ENCODE measurements around the gene OR2T8. TPM values are rescaled to one million over a fixed set of nuclear protein-coding genes. Genes with fewer than 3 reads are reported as not detected.
A peak's percentile ranks its signal among the peaks of the same experiment; 100 is the strongest.
"Not testable (repeated sequence)": the region's sequence is repeated elsewhere in the genome, so short reads cannot be mapped to it uniquely, and the experiment has no call there.

Gene OR2T8
- total and polyA plus RNA-seq, 2 of the 4 experiments (the other 2 are of a cell fraction): not detected

DNA sequence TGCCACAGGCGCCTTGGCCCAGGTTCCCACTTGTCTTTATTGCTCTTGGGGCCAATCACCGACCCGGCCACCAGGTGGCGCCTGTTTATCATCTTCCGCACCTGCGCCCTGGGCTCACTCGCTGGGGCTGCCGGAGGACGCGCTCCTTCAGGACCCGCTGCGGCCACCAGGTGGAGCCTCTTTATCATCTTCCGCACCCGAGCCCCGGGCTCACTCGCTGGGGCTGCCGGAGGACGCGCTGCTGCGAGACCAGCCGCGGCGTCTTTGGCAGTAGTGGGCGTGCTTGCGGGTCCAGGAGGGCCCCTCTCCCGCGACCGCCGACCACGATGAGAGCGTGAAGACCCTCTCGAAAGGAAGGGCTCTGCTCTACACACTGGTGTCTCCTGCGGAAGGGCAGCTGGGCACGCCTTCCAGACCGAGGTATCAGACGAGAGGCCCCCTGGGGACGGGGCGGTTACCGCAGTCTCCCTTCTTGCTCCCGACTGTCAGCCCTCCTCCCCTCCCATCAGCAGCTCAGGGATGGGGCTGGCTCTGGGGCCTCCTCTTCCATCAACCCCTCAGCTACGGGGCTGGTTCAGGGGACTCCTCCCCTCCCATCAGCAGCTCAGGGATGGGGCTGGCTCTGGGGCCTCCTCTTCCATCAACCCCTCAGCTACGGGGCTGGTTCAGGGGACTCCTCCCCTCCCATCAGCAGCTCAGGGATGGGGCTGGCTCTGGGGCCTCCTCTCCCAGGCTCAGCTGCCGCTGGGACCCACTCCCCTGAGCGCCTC lies 17.1 kb downstream of the OR2T8 start:
- in situ Hi-C loops (cut with MboI; ENCODE audit: low sequenced_read_pairs); H3K9me1 ChIP-seq (ENCODE audit: insufficient read depth, low read length); H4K91ac ChIP-seq (ENCODE audit: insufficient read depth, low read depth, low read length); H3K14ac ChIP-seq (replicated peaks; ENCODE audit: low read depth, low read length); H3K23ac ChIP-seq (ENCODE audit: low read depth, low read length); H3K4me1 ChIP-seq (ENCODE audit: control insufficient read depth, insufficient read depth, low read length); H3K4me2 ChIP-seq (ENCODE audit: low read depth, low read length); ATAC-seq (ENCODE audit: low read depth); H4K8ac ChIP-seq (ENCODE audit: low read depth in 2 of 2, low read length in 2 of 2); H2AK5ac ChIP-seq (ENCODE audit: low read depth, low read length); H3K9ac ChIP-seq (ENCODE audit: low read depth, low read length); H4K5ac ChIP-seq (ENCODE audit: low read depth, low read length); H3K4ac ChIP-seq (ENCODE audit: low read depth, low read length); H3K27me3 ChIP-seq (ENCODE audit: control insufficient read depth, insufficient read depth, low read length); H2BK20ac ChIP-seq (ENCODE audit: low read depth, low read length); H2BK15ac ChIP-seq (ENCODE audit: low read depth, low read length); H2BK5ac ChIP-seq (ENCODE audit: low read depth, low read length, poor library complexity, severe bottlenecking); dilution Hi-C loops (cut with HindIII; ENCODE audit: low sequenced_read_pairs, unreplicated experiment); H3K18ac ChIP-seq (ENCODE audit: low read depth, low read length); H3K36me3 ChIP-seq (ENCODE audit: control insufficient read depth, insufficient read depth, low read length); H2BK120ac ChIP-seq (ENCODE audit: low read depth, low read length); H3K79me1 ChIP-seq (ENCODE audit: low read depth in 1 of 2, low read length in 2 of 2); H3K56ac ChIP-seq (ENCODE audit: extremely low read depth, insufficient read depth, low read length); CTCF ChIA-PET; BruUV-seq (replicated peaks); H4K20me1 ChIP-seq (ENCODE audit: insufficient read depth, low read length); intact Hi-C loops (cut with micrococcal nuclease); H2AK9ac ChIP-seq (replicated peaks; ENCODE audit: low read depth, low read length, poor library complexity); H3K27ac ChIP-seq (ENCODE audit: insufficient read depth, low read length); POLR2A ChIA-PET (ENCODE audit: unreplicated experiment): not testable (repeated sequence)
- WGBS, 2 experiments (ENCODE audit: extremely low coverage in 2 of 2, insufficient read length in 1 of 2): 28% methylated on average over 16 of the region's 44 CpGs; no CpG with 5 or more reads in 1 of the 2 experiments
- DNase-seq: peak; percentile 11
- peak overlapping the region; percentile 67 for H2AFZ ChIP-seq (replicated peaks; ENCODE audit: low read length, poor library complexity)
- peak; percentile 37; the same call in 1 of the 2 replicates for TF ChIP-seq SMC3 (IDR thresholded peaks at IDR 0.05; ENCODE audit: low read depth, low read length)
- TF ChIP-seq, protein P1, sequence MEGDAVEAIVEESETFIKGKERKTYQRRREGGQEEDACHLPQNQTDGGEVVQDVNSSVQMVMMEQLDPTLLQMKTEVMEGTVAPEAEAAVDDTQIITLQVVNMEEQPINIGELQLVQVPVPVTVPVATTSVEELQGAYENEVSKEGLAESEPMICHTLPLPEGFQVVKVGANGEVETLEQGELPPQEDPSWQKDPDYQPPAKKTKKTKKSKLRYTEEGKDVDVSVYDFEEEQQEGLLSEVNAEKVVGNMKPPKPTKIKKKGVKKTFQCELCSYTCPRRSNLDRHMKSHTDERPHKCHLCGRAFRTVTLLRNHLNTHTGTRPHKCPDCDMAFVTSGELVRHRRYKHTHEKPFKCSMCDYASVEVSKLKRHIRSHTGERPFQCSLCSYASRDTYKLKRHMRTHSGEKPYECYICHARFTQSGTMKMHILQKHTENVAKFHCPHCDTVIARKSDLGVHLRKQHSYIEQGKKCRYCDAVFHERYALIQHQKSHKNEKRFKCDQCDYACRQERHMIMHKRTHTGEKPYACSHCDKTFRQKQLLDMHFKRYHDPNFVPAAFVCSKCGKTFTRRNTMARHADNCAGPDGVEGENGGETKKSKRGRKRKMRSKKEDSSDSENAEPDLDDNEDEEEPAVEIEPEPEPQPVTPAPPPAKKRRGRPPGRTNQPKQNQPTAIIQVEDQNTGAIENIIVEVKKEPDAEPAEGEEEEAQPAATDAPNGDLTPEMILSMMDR (conservative IDR thresholded peaks at IDR 0.05; ENCODE audit: low read depth, low read length): peak; percentile 63
- peak; percentile 29 for TF ChIP-seq RAD21 (IDR thresholded peaks at IDR 0.05; ENCODE audit: low read length)
- peak overlapping the region; percentile 73 for H3K4me3 ChIP-seq (ENCODE audit: insufficient read depth, low read depth, low read length)
- H3K9me3 ChIP-seq (ENCODE audit: control insufficient read depth, insufficient read depth, low read length): peaks cover 13% of the 10 kb centered on the region; the same call in 1 of the 2 replicates

Measured in IMR-90 (cell line).